ENCODE measurements around the gene TANC1.
"Not testable (repeated sequence)": the region's sequence is repeated elsewhere in the genome, so short reads cannot be mapped to it uniquely, and the experiment has no call there.

TANC1 gene

GRCh38 chr2:159032580-159032979 is 64.1 kb downstream of the TANC1 start:
- DNase-seq, result no peak

- DNase-seq, result no peak
These were observed 66.3 kb downstream of the TANC1 start for GRCh38 chr2:159034713-159035112.

GRCh38 chr2:159035790-159036411 is 67.5 kb downstream of the TANC1 start:
- no peak for DNase-seq

GRCh38 chr2:159036461-159036860 is 68.0 kb downstream of the TANC1 start:
- not testable (repeated sequence) for DNase-seq

GRCh38 chr2:159041328-159041727 is 72.9 kb downstream of the TANC1 start:
- DNase-seq, result not testable (repeated sequence)

GRCh38 chr2:159042115-159042850 is 73.8 kb downstream of the TANC1 start:
- no peak for DNase-seq

- DNase-seq, result no peak
These were observed 75.3 kb downstream of the TANC1 start for GRCh38 chr2:159043710-159044109.

- DNase-seq, result no peak
These were observed 76.4 kb downstream of the TANC1 start for GRCh38 chr2:159044804-159045286.

GRCh38 chr2:159045545-159046454 is 77.4 kb downstream of the TANC1 start:
- no peak for DNase-seq

GRCh38 chr2:159046966-159047365 is 78.5 kb downstream of the TANC1 start:
- no peak for DNase-seq

- DNase-seq, result no peak
These were observed 82.0 kb downstream of the TANC1 start for GRCh38 chr2:159050426-159050825.

GRCh38 chr2:159051133-159051532 is 82.7 kb downstream of the TANC1 start:
- DNase-seq, result no peak

- DNase-seq, result no peak
These were observed 83.2 kb downstream of the TANC1 start for GRCh38 chr2:159051661-159052060.

GRCh38 chr2:159052157-159052601 is 83.7 kb downstream of the TANC1 start:
- DNase-seq, result no peak

GRCh38 chr2:159053161-159054031 is 85.0 kb downstream of the TANC1 start:
- no peak for DNase-seq

- DNase-seq, result no peak
These were observed 85.5 kb downstream of the TANC1 start for GRCh38 chr2:159054032-159054334.

- DNase-seq, result no peak
These were observed 86.5 kb downstream of the TANC1 start for GRCh38 chr2:159054985-159055384.

GRCh38 chr2:159060518-159060917 is 92.1 kb downstream of the TANC1 start:
- no peak for DNase-seq

GRCh38 chr2:159063677-159064076 is 95.2 kb downstream of the TANC1 start:
- DNase-seq, result no peak

GRCh38 chr2:159064446-159065301 is 96.2 kb downstream of the TANC1 start:
- no peak for DNase-seq

- no peak for DNase-seq
These were observed 96.9 kb downstream of the TANC1 start for GRCh38 chr2:159065313-159065712.

- no peak for DNase-seq
These were observed 97.5 kb downstream of the TANC1 start for GRCh38 chr2:159065891-159066290.
